ENCODE measurements around the gene MARS1.

DNA sequence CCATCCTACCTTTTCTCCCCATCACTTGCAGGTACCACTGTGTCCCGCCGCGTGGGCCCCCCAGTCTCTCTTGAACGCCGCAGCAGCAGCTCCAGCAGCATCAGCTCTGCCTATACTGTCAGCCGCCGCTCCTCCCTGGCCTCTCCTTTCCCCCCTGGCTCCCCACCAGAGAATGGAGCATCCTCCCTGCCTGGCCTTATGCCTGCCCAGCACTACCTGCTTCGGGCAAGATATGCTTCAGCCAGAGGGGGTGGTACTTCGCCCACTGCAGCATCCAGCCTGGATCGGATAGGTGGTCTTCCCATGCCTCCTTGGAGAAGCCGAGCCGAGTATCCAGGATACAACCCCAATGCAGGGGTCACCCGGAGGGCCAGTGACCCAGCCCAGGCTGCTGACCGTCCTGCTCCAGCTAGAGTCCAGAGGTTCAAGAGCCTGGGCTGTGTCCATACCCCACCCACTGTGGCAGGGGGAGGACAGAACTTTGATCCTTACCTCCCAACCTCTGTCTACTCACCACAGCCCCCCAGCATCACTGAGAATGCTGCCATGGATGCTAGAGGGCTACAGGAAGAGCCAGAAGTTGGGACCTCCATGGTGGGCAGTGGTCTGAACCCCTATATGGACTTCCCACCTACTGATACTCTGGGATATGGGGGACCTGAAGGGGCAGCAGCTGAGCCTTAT is 17.4 kb upstream of the MARS1 start:
- TF ChIP-seq, protein P1, sequence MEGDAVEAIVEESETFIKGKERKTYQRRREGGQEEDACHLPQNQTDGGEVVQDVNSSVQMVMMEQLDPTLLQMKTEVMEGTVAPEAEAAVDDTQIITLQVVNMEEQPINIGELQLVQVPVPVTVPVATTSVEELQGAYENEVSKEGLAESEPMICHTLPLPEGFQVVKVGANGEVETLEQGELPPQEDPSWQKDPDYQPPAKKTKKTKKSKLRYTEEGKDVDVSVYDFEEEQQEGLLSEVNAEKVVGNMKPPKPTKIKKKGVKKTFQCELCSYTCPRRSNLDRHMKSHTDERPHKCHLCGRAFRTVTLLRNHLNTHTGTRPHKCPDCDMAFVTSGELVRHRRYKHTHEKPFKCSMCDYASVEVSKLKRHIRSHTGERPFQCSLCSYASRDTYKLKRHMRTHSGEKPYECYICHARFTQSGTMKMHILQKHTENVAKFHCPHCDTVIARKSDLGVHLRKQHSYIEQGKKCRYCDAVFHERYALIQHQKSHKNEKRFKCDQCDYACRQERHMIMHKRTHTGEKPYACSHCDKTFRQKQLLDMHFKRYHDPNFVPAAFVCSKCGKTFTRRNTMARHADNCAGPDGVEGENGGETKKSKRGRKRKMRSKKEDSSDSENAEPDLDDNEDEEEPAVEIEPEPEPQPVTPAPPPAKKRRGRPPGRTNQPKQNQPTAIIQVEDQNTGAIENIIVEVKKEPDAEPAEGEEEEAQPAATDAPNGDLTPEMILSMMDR (conservative IDR thresholded peaks at IDR 0.05; ENCODE audit: low read depth in 2 of 2), result no peak
- TF ChIP-seq, protein P2, sequence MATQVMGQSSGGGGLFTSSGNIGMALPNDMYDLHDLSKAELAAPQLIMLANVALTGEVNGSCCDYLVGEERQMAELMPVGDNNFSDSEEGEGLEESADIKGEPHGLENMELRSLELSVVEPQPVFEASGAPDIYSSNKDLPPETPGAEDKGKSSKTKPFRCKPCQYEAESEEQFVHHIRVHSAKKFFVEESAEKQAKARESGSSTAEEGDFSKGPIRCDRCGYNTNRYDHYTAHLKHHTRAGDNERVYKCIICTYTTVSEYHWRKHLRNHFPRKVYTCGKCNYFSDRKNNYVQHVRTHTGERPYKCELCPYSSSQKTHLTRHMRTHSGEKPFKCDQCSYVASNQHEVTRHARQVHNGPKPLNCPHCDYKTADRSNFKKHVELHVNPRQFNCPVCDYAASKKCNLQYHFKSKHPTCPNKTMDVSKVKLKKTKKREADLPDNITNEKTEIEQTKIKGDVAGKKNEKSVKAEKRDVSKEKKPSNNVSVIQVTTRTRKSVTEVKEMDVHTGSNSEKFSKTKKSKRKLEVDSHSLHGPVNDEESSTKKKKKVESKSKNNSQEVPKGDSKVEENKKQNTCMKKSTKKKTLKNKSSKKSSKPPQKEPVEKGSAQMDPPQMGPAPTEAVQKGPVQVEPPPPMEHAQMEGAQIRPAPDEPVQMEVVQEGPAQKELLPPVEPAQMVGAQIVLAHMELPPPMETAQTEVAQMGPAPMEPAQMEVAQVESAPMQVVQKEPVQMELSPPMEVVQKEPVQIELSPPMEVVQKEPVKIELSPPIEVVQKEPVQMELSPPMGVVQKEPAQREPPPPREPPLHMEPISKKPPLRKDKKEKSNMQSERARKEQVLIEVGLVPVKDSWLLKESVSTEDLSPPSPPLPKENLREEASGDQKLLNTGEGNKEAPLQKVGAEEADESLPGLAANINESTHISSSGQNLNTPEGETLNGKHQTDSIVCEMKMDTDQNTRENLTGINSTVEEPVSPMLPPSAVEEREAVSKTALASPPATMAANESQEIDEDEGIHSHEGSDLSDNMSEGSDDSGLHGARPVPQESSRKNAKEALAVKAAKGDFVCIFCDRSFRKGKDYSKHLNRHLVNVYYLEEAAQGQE (IDR thresholded peaks at IDR 0.05; ENCODE audit: unreplicated experiment), result no peak
- TF ChIP-seq POLR2AphosphoS5 (IDR thresholded peaks at IDR 0.05; ENCODE audit: low read depth) (no peak), JUNB (IDR thresholded peaks at IDR 0.05; ENCODE audit: unreplicated experiment) (no peak), EZH2 (IDR thresholded peaks at IDR 0.05; ENCODE audit: low read depth, unreplicated experiment) (no peak), CREB1 (CRISPR knock-in tag; IDR thresholded peaks at IDR 0.05; ENCODE audit: low read depth) (no peak), NANOG (IDR thresholded peaks at IDR 0.05; ENCODE audit: borderline replicate concordance) (no peak), EZH2phosphoT487 (IDR thresholded peaks at IDR 0.05; ENCODE audit: unreplicated experiment) (no peak), ZNF331 (CRISPR knock-in tag; IDR thresholded peaks at IDR 0.05; ENCODE audit: low read depth) (no peak), ZNF114 (CRISPR knock-in tag; IDR thresholded peaks at IDR 0.05) (no peak)
- TF ChIP-seq, protein P3, sequence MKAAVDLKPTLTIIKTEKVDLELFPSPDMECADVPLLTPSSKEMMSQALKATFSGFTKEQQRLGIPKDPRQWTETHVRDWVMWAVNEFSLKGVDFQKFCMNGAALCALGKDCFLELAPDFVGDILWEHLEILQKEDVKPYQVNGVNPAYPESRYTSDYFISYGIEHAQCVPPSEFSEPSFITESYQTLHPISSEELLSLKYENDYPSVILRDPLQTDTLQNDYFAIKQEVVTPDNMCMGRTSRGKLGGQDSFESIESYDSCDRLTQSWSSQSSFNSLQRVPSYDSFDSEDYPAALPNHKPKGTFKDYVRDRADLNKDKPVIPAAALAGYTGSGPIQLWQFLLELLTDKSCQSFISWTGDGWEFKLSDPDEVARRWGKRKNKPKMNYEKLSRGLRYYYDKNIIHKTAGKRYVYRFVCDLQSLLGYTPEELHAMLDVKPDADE (IDR thresholded peaks at IDR 0.05), result no peak

Measured in GM23338 (cell line).